HG03432 (cell line): ENCODE measurements around the gene ECE2.

Experiments used
- ATAC-seq: cut with Tn5 transposase; IDR thresholded peaks from one replicate; pipeline ENCODE4 v1.9.1; 2021; ENCODE audit warnings: mild to moderate bottlenecking, moderate library complexity; ENCODE audit not compliant: unreplicated experiment

Gene ECE2

GRCh38 chr3:184240384-184241140 lies 35.3 kb upstream of the ECE2 start:
- no peak for ATAC-seq

GRCh38 chr3:184241141-184241446 lies 34.7 kb upstream of the ECE2 start:
- no peak for ATAC-seq

GRCh38 chr3:184241447-184242296 lies 34.1 kb upstream of the ECE2 start:
- ATAC-seq = no peak

GRCh38 chr3:184242297-184242685 lies 33.5 kb upstream of the ECE2 start:
- ATAC-seq = no peak

- peak; percentile 58 for ATAC-seq
Measured at GRCh38 chr3:184248454-184249411, 27.1 kb upstream of the ECE2 start, which contains the start of gene ALG3. Gene ALG3 (minus strand): TSS chr3:184248962. CDS start chr3:184248940, 22 bp downstream.

- peak; percentile 90 for ATAC-seq
Measured at GRCh38 chr3:184249412-184250166, 26.2 kb upstream of the ECE2 start, which contains the start of gene EEF1AKMT4. Gene EEF1AKMT4 (plus strand): TSS chr3:184249672. CDS start chr3:184249695, 23 bp downstream.

GRCh38 chr3:184250167-184250828 lies 25.5 kb upstream of the ECE2 start:
- ATAC-seq = peak; percentile 71

- ATAC-seq = no peak
Measured at GRCh38 chr3:184255291-184256039, 20.4 kb upstream of the ECE2 start.

GRCh38 chr3:184257083-184257915 lies 18.5 kb upstream of the ECE2 start:
- no peak for ATAC-seq

- no peak for ATAC-seq
Measured at GRCh38 chr3:184258926-184259325, 16.9 kb upstream of the ECE2 start.

- no peak for ATAC-seq
Measured at GRCh38 chr3:184259396-184259877, 16.4 kb upstream of the ECE2 start.

- ATAC-seq = no peak
Measured at GRCh38 chr3:184259878-184260723, 15.7 kb upstream of the ECE2 start.

GRCh38 chr3:184260724-184261269 lies 15.0 kb upstream of the ECE2 start:
- no peak for ATAC-seq

- peak; percentile 65 for ATAC-seq
Measured at GRCh38 chr3:184261270-184261853, 14.5 kb upstream of the ECE2 start, which contains the start of gene CAMK2N2. Gene CAMK2N2 (minus strand): TSS chr3:184261553. CDS start chr3:184261285, 268 bp downstream.

GRCh38 chr3:184261854-184262763 lies 13.7 kb upstream of the ECE2 start:
- peak; percentile 20 for ATAC-seq
